ENCODE data around the gene EBF3. TPM values are rescaled to one million over a fixed set of nuclear protein-coding genes. Genes with fewer than 3 reads are reported as not detected.

EBF3 gene
- total RNA-seq, 2 donors from 2014 or later = 0.44 to 2.0 TPM

DNA sequence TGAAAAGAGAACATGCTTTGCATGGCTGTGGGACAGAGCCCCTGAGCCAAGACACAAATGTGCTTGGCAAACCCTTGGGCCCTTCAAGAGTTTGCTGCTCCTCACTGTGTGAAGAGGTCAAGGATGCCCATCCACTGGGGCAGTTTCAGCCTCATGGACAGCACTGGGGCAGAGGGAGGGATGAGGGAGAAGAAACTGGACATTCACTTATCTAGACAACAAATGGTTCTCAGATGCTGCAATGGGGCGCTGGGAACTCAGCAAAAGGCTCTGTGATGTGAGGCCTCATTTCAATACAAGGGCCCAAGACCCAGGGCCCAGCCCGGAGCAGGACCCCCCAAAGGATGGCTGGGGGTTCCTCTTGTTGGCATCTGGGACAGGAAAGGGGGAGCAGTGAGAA, 49.1 kb downstream of the EBF3 start:
- H3K27ac Mint-ChIP-seq = no peak overlapping the region
- TF ChIP-seq, protein P1, sequence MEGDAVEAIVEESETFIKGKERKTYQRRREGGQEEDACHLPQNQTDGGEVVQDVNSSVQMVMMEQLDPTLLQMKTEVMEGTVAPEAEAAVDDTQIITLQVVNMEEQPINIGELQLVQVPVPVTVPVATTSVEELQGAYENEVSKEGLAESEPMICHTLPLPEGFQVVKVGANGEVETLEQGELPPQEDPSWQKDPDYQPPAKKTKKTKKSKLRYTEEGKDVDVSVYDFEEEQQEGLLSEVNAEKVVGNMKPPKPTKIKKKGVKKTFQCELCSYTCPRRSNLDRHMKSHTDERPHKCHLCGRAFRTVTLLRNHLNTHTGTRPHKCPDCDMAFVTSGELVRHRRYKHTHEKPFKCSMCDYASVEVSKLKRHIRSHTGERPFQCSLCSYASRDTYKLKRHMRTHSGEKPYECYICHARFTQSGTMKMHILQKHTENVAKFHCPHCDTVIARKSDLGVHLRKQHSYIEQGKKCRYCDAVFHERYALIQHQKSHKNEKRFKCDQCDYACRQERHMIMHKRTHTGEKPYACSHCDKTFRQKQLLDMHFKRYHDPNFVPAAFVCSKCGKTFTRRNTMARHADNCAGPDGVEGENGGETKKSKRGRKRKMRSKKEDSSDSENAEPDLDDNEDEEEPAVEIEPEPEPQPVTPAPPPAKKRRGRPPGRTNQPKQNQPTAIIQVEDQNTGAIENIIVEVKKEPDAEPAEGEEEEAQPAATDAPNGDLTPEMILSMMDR (conservative IDR thresholded peaks at IDR 0.05) = no peak
- peaks cover 31% of the 10 kb centered on the region for H3K27me3 Mint-ChIP-seq (ENCODE audit: insufficient read depth)

DNA sequence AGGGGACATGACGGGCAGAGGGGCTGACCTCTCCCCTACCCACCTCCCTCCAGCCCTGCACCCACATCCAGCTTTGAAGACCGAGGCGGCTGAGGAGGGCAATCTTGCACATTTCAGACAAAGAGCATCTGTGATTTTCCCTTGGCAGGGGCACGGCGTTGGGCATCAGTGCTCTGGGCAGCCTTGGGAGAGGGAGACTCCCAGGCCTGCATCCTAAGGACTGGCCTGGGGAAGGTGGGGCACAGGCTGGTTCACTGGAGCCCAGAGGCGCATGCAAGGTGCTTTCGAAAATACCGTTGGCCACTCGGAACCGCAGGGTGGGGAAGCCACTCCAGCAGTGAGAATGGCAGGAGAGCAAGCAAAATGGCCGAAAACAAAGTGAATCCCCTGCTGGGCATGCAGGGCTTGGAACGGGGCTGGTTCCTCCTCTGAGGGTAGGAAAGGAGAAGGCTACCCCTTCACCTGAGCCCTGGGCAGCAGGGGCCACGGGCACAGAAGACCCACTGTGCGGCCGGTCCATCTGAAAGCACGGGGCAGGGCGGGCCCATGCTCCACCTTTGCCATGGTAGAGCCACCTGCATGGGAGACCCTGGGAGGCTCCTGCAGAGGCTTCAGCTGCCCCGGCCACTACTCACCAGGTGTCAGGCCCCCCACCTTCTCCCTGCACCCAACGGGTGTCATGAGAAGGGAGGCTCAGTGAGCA, 49.8 kb downstream of the EBF3 start:
- H3K4me1 ChIP-seq (ENCODE audit: control insufficient read depth, insufficient read depth, low read length) = no peaks in the 10 kb centered on the region
- no peak overlapping the region for H3K27ac ChIP-seq (ENCODE audit: low read depth, low read length)
- DNase-seq = no peak
- Mint-ChIP-seq H3K27me3 (ENCODE audit: insufficient read depth) (peaks cover 31% of the 10 kb centered on the region), H3K4me3 (no peak overlapping the region), H3K9me3 (no peaks in the 10 kb centered on the region), H3K27ac (no peak overlapping the region), H3K4me1 (peaks cover 19% of the 10 kb centered on the region), H3K36me3 (ENCODE audit: low read depth) (no peaks in the 10 kb centered on the region)
- TF ChIP-seq, protein P1 (conservative IDR thresholded peaks at IDR 0.05) = no peak
- no peaks in the 10 kb centered on the region for H3K36me3 ChIP-seq (ENCODE audit: control insufficient read depth, insufficient read depth, low read length)
- no peak overlapping the region for H3K9ac ChIP-seq (ENCODE audit: extremely low read depth, low read length, poor library complexity, severe bottlenecking)
- 95 to 97% methylated on average over 8 to 19 of the region's 19 CpGs for WGBS, 2 experiments (ENCODE audit: insufficient coverage in 1 of 2, insufficient read length in 1 of 2)
- no peaks in the 10 kb centered on the region for H3K27me3 ChIP-seq (ENCODE audit: control insufficient read depth, insufficient read depth, low read length, poor library complexity, severe bottlenecking)
- no peaks in the 10 kb centered on the region for H3K9me3 ChIP-seq (ENCODE audit: control insufficient read depth, low read length)
- no peak overlapping the region for H3K4me3 ChIP-seq (ENCODE audit: low read length)

More for the DNA sequence above, 49.1 kb downstream of the EBF3 start:
- Histone ChIP-seq H3K27ac (ENCODE audit: low read depth, low read length) (no peak overlapping the region), H3K9me3 (ENCODE audit: control insufficient read depth, low read length) (no peaks in the 10 kb centered on the region), H3K9ac (ENCODE audit: extremely low read depth, low read length, poor library complexity, severe bottlenecking) (no peak overlapping the region), H3K27me3 (ENCODE audit: control insufficient read depth, insufficient read depth, low read length, poor library complexity, severe bottlenecking) (no peaks in the 10 kb centered on the region), H3K4me3 (ENCODE audit: low read length) (no peak overlapping the region), H3K4me1 (ENCODE audit: control insufficient read depth, insufficient read depth, low read length) (no peaks in the 10 kb centered on the region), H3K36me3 (ENCODE audit: control insufficient read depth, insufficient read depth, low read length) (no peaks in the 10 kb centered on the region)
- no peak for DNase-seq
- 92% methylated on average over 2 of the region's 2 CpGs; no CpG with 5 or more reads in 1 of the 2 experiments for WGBS, 2 experiments (ENCODE audit: insufficient coverage in 1 of 2, insufficient read length in 1 of 2)
- H3K4me1 Mint-ChIP-seq = peaks cover 20% of the 10 kb centered on the region
- H3K4me3 Mint-ChIP-seq = no peak overlapping the region
- H3K36me3 Mint-ChIP-seq (ENCODE audit: low read depth) = no peaks in the 10 kb centered on the region
- H3K9me3 Mint-ChIP-seq = no peaks in the 10 kb centered on the region

DNA sequence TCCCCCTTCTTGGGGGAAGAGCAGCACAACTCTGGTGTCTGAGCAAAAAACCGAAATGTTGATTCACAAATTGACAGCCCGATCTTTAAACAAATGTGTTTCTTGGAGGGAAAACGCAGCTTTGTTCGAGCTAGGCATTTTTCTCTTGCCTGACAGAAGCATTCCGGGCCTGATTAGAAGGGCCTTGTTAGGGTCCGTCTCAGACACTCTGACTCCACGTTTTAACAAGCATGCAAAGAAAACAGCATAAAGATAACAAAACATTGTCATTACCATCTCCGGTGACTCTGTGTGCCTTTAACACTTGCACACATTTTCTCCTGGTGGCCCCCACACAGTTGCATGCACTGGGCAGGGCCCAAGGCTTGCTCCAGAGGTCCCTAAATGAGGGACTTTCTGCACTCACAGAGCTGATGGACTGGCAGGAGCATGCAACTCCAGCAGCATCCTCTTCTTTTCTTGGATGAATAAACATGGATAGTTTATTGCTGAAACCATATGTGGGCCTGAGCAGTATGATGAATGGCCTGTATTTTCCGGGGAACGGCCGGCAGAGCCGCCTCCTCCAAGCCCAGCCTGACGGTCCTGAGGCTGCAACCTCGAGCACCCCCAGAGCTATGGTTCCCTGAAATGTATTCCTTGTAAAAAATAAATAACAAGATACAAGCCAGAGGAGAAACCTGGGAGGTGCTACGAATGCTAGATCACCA, 50.9 kb downstream of the EBF3 start:
- 65 to 81% methylated on average over 12 to 15 of the region's 15 CpGs for WGBS, 2 experiments (ENCODE audit: insufficient coverage in 1 of 2, insufficient read length in 1 of 2)
- no peak overlapping the region for H3K27ac Mint-ChIP-seq

More for the DNA sequence above, 50.9 kb downstream of the EBF3 start:
- no peak for DNase-seq
- Mint-ChIP-seq H3K27me3 (ENCODE audit: insufficient read depth) (peaks cover 31% of the 10 kb centered on the region), H3K9me3 (no peaks in the 10 kb centered on the region), H3K4me3 (no peak overlapping the region), H3K36me3 (ENCODE audit: low read depth) (no peaks in the 10 kb centered on the region), H3K4me1 (peaks cover 21% of the 10 kb centered on the region)
- Histone ChIP-seq H3K4me3 (ENCODE audit: low read length) (no peak overlapping the region), H3K4me1 (ENCODE audit: control insufficient read depth, insufficient read depth, low read length) (no peaks in the 10 kb centered on the region), H3K9me3 (ENCODE audit: control insufficient read depth, low read length) (no peaks in the 10 kb centered on the region), H3K27ac (ENCODE audit: low read depth, low read length) (no peak overlapping the region), H3K27me3 (ENCODE audit: control insufficient read depth, insufficient read depth, low read length, poor library complexity, severe bottlenecking) (no peaks in the 10 kb centered on the region), H3K36me3 (ENCODE audit: control insufficient read depth, insufficient read depth, low read length) (no peaks in the 10 kb centered on the region), H3K9ac (ENCODE audit: extremely low read depth, low read length, poor library complexity, severe bottlenecking) (no peak overlapping the region)
- TF ChIP-seq, protein P1 (conservative IDR thresholded peaks at IDR 0.05) = no peak
